ENCODE data around the gene TTC17. TPM values are rescaled to one million over a fixed set of nuclear protein-coding genes. Genes with fewer than 3 reads are reported as not detected.
A peak's percentile ranks its signal among the peaks of the same experiment; 100 is the strongest.

The TTC17 gene
- total RNA-seq, 1 donor from 2014 or later: 56.7 TPM

DNA sequence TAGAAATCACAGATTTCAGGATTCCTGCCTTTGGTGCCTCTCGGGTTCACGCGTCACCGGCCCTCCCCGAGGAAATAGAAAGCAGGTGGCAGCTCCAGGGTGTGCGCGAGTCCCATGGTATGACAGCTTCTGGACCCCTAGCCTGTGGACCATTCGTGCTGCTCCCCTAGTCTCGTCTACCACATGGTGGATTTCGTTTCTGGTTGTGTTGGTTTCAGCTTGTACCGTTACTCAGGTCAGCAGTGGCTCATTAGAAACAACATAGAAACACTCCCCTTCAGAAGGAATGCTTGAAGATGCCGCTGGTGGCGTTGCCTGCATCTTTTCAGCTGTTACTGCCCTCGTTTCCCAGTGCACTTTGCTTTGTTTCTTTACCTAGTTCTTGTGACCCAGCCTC lies 700 bp downstream of the TTC17 start:
- TF ChIP-seq, protein P1, sequence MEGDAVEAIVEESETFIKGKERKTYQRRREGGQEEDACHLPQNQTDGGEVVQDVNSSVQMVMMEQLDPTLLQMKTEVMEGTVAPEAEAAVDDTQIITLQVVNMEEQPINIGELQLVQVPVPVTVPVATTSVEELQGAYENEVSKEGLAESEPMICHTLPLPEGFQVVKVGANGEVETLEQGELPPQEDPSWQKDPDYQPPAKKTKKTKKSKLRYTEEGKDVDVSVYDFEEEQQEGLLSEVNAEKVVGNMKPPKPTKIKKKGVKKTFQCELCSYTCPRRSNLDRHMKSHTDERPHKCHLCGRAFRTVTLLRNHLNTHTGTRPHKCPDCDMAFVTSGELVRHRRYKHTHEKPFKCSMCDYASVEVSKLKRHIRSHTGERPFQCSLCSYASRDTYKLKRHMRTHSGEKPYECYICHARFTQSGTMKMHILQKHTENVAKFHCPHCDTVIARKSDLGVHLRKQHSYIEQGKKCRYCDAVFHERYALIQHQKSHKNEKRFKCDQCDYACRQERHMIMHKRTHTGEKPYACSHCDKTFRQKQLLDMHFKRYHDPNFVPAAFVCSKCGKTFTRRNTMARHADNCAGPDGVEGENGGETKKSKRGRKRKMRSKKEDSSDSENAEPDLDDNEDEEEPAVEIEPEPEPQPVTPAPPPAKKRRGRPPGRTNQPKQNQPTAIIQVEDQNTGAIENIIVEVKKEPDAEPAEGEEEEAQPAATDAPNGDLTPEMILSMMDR (IDR thresholded peaks at IDR 0.05; ENCODE audit: insufficient read depth, low read depth, low read length): no peak
- no peak for TF ChIP-seq EZH2 (IDR thresholded peaks at IDR 0.05; ENCODE audit: insufficient read depth, low read length)
- Mint-ChIP-seq H3K9me3 (ENCODE audit: unreplicated experiment) (no peaks in the 10 kb centered on the region), H3K36me3 (ENCODE audit: low read depth, unreplicated experiment) (no peaks in the 10 kb centered on the region), H3K4me3 (ENCODE audit: unreplicated experiment) (peak overlapping the region; percentile 98), H3K27me3 (ENCODE audit: low read depth, unreplicated experiment) (no peaks in the 10 kb centered on the region), H3K4me1 (ENCODE audit: low read depth, unreplicated experiment) (peaks cover 13% of the 10 kb centered on the region), H3K27ac (ENCODE audit: unreplicated experiment) (peak overlapping the region; percentile 90)
- Histone ChIP-seq H3K36me3 (ENCODE audit: insufficient read depth, low read length) (no peaks in the 10 kb centered on the region), H3K4me1 (ENCODE audit: insufficient read depth, low read length) (peaks cover 14% of the 10 kb centered on the region), H3K4me3 (ENCODE audit: insufficient read depth, low read depth, low read length) (peak overlapping the region; percentile 84), H2AFZ (ENCODE audit: low read depth, low read length) (peak overlapping the region; percentile 98), H3K79me2 (ENCODE audit: insufficient read depth, low read length) (peaks cover 56% of the 10 kb centered on the region), H4K20me1 (ENCODE audit: insufficient read depth, low read length) (peaks cover 42% of the 10 kb centered on the region), H3K9ac (ENCODE audit: low read length) (peak overlapping the region; percentile 95), H3K27ac (ENCODE audit: low read depth, low read length) (peak overlapping the region; percentile 91), H3K27me3 (ENCODE audit: insufficient read depth, low read length) (no peaks in the 10 kb centered on the region), H3K9me3 (ENCODE audit: insufficient read depth, low read depth, low read length) (no peaks in the 10 kb centered on the region), H3K4me2 (ENCODE audit: low read length) (peak overlapping the region; percentile 92)
- peak; percentile 14 for DNase-seq (ENCODE audit: low read depth)
- FAIRE-seq: no peak

GRCh38 chr11:43360361-43361032 lies 1.8 kb downstream of the TTC17 start:
- Mint-ChIP-seq H3K9me3 (ENCODE audit: unreplicated experiment) (no peaks in the 10 kb centered on the region), H3K27me3 (ENCODE audit: low read depth, unreplicated experiment) (no peaks in the 10 kb centered on the region), H3K27ac (ENCODE audit: unreplicated experiment) (peak overlapping the region; percentile 14), H3K4me1 (ENCODE audit: low read depth, unreplicated experiment) (peaks cover 13% of the 10 kb centered on the region), H3K36me3 (ENCODE audit: low read depth, unreplicated experiment) (no peaks in the 10 kb centered on the region), H3K4me3 (ENCODE audit: unreplicated experiment) (peak overlapping the region; percentile 98)
- H3K27ac ChIP-seq (ENCODE audit: low read depth, low read length): no peak overlapping the region
- peak overlapping the region; percentile 84 for H3K4me3 ChIP-seq (ENCODE audit: insufficient read depth, low read depth, low read length)
- DNase-seq (ENCODE audit: low read depth): peak; percentile 5
- H3K4me1 ChIP-seq (ENCODE audit: insufficient read depth, low read length): peaks cover 14% of the 10 kb centered on the region
- H3K27me3 ChIP-seq (ENCODE audit: insufficient read depth, low read length): no peaks in the 10 kb centered on the region
- H4K20me1 ChIP-seq (ENCODE audit: insufficient read depth, low read length): peaks cover 48% of the 10 kb centered on the region
- TF ChIP-seq, protein P1 (IDR thresholded peaks at IDR 0.05; ENCODE audit: insufficient read depth, low read depth, low read length): no peak
- no peak for TF ChIP-seq EZH2 (IDR thresholded peaks at IDR 0.05; ENCODE audit: insufficient read depth, low read length)
- peaks cover 65% of the 10 kb centered on the region for H3K79me2 ChIP-seq (ENCODE audit: insufficient read depth, low read length)
- H2AFZ ChIP-seq (ENCODE audit: low read depth, low read length): no peak overlapping the region
- no peak for FAIRE-seq
- H3K4me2 ChIP-seq (ENCODE audit: low read length): peak overlapping the region; percentile 92
- no peaks in the 10 kb centered on the region for H3K9me3 ChIP-seq (ENCODE audit: insufficient read depth, low read depth, low read length)
- H3K9ac ChIP-seq (ENCODE audit: low read length): peak overlapping the region; percentile 95
- no peaks in the 10 kb centered on the region for H3K36me3 ChIP-seq (ENCODE audit: insufficient read depth, low read length)

- FAIRE-seq: peak; percentile 26
- no peak overlapping the region for H3K27ac ChIP-seq (ENCODE audit: low read depth, low read length)
Measured at GRCh38 chr11:43366677-43367076, 8.0 kb downstream of the TTC17 start.

More at GRCh38 chr11:43366677-43367076, 8.0 kb downstream of the TTC17 start:
- Histone ChIP-seq H3K27me3 (ENCODE audit: insufficient read depth, low read length) (no peaks in the 10 kb centered on the region), H3K9ac (ENCODE audit: low read length) (no peak overlapping the region), H3K79me2 (ENCODE audit: insufficient read depth, low read length) (peaks cover 95% of the 10 kb centered on the region), H3K4me3 (ENCODE audit: insufficient read depth, low read depth, low read length) (no peak overlapping the region), H3K4me2 (ENCODE audit: low read length) (no peak overlapping the region), H2AFZ (ENCODE audit: low read depth, low read length) (no peak overlapping the region), H4K20me1 (ENCODE audit: insufficient read depth, low read length) (peaks cover 77% of the 10 kb centered on the region), H3K4me1 (ENCODE audit: insufficient read depth, low read length) (no peaks in the 10 kb centered on the region), H3K9me3 (ENCODE audit: insufficient read depth, low read depth, low read length) (no peaks in the 10 kb centered on the region), H3K36me3 (ENCODE audit: insufficient read depth, low read length) (no peaks in the 10 kb centered on the region)
- Mint-ChIP-seq H3K9me3 (ENCODE audit: unreplicated experiment) (no peaks in the 10 kb centered on the region), H3K4me1 (ENCODE audit: low read depth, unreplicated experiment) (peaks cover 22% of the 10 kb centered on the region), H3K36me3 (ENCODE audit: low read depth, unreplicated experiment) (peaks cover 3% of the 10 kb centered on the region), H3K27me3 (ENCODE audit: low read depth, unreplicated experiment) (no peaks in the 10 kb centered on the region), H3K27ac (ENCODE audit: unreplicated experiment) (peak overlapping the region; percentile 16), H3K4me3 (ENCODE audit: unreplicated experiment) (no peak overlapping the region)
- no peak for TF ChIP-seq EZH2 (IDR thresholded peaks at IDR 0.05; ENCODE audit: insufficient read depth, low read length)
- TF ChIP-seq, protein P1 (IDR thresholded peaks at IDR 0.05; ENCODE audit: insufficient read depth, low read depth, low read length): no peak
- peak; percentile 29 for DNase-seq (ENCODE audit: low read depth)

Measured in astrocyte (in vitro differentiated cells and primary cell).